HG03521 (cell line): Measurements from ENCODE around the gene SIGLEC15.

ENCODE experiments used
- ATAC-seq: cut with Tn5 transposase; IDR thresholded peaks from one replicate; pipeline ENCODE4 v1.9.1; 2021; ENCODE audit warnings: mild to moderate bottlenecking, moderate library complexity; ENCODE audit not compliant: unreplicated experiment

Gene SIGLEC15

DNA sequence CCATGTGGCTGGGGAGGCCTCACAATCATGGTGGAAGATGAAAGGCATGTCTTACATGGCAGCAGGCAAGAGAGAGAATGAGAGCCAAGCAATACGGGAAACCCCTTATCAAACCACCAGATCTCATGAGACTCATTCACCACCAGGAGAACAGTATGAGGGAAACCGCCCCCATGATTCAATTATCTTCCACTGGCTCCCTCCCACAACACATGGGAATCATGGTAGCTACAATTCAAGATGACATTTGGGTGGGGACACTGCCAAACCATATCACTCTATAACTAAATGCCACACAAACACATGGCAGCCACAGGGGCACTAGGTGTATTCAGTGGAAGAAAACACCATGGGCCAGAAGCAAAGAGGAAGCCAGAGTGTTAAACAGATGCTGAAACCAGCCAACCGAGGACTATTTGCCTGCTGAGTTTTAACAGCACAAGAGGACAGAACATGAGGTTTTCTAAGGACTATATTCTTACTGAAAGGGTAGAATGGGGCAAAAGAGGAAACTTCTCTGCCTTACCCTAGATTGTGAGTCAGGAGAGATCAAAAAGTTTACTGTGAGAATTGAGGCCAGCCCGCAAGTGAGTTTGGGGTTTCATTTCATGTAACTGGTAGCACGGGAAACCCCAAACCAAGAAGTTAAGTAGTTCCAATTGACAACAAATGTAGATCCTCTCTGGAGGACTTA, 49.2 kb downstream of the SIGLEC15 start:
- ATAC-seq, result peak; percentile 81

DNA sequence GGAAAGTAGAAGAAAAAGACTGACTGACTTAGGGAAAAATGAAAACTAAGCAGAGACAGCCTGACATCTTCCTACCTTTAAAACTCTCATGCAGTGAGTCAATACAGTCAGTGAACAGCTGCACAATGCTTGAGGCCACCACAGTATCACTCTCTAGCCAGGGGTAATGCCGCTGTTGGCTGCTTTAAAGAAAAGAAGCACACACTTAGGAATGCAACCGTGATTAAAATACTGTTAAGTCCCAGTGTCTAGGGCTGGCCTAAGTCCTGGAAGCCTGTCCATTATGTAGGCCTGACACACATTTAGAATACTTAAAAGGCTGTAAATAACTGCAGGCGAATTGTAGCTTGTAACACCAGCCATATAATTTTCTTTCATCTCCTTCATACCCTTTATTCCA, 50.7 kb downstream of the SIGLEC15 start:
- no peak for ATAC-seq

DNA sequence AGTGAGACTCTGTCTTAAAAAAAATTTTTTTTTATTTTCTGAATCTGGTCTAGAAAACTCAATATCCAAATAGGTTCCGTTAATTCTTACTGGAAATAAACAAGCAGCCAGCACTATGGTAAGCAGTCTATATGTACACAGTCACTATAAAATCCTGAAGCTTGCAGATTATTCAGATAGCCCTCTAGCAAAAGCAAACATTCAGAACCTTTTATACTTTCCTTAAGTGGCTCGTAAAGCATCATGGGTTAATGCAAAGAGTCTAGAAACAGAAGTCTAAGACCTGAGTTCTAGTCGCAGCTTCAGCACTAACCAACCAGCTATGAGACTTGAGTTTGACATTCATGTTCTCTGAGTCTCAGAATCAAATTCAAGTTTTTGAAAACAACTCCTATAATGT, 51.9 kb downstream of the SIGLEC15 start:
- no peak for ATAC-seq

DNA sequence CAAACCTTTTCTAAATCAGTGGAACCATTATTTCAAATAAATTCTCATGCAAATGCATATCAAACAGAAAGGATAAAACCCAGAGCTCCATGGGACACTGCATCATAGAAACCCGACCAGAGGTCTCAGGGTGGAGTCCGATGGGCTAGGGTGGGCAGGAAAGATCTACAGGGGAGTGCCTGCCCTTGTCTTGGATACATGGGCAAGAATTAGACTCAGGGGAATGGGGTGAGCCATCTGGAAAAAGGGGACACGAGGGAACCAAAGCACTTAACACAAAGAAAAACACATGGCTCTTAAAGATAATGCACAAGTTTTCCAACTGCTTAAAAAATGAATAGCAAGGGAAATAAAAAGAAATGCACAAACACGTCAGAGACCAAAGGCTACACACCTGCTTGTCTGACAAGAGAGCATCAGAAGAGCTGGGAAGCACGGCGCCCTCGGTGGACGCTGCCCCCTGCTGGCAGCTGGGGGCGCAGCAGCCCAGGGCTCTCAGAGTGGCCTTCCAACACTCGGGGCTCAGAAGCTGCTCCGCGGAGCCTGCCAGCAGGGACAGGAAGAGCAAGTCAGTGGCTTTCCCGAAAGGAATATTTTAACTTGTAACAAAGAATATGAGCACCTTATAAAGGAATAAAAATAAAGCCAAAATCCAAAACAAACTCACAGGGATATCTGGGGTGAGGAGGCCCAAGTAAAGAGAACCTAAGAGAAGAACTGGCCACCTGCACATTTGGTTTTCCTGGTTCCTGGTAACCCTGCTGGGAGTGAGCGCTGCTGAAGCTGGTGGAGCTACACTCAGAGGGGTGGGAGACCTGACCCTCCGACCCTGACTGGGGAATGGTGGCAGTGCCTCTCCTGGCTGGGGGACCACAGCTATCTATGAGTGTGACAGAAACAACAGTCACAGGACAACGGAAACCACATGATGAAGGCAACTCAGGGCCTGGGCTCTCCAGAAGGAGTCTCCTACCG, 54.5 kb downstream of the SIGLEC15 start:
- ATAC-seq, result peak; percentile 85

DNA sequence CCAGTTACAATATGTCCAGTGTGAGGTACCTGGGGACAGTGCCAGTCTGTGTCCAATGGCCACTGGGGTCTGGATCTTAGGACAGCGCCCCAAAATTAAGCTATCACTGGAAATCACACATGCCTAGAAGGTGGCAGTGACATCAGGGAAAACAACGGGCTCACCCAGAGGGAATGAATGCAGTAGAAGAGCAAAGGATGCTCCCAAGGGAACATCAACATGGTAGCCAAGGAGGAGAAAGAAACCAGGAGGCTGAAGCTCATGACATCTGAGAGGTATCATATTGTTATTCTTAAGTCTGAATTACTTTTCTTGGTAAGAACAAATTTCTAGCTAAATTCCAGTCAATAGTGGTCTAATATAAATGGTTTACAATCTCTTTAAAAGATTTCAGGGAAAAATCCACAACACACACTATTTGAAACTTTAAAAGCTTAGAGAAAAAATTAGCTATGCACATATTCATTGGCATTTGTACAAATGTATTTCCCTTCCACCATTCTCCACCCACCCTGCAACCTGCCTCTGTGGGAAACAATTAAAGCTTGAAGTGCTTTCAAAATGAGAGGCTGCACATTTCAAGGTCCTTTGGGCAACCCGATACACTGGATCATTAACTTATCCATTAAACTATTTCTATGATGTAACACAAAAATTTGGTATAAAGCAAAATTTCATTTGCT, 55.5 kb downstream of the SIGLEC15 start:
- ATAC-seq, result no peak

DNA sequence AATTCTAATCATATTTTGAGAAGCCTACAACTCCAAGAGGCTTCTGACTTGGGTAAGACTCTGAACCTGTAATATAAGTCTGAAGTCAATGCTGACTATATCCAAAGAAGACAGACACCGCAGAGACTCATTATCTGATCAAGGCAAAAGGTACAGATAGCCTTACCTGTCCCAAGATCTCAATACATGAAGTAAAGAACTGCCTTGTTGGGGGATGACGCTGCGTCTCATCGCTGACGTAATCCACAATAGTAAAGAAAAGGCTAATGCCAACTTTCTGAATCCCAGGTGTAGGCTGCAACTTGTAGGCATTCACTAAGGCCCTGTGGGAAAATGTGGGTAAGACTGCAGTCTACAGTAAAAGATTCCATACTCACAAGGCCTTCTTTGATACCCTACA, 62.1 kb downstream of the SIGLEC15 start:
- no peak for ATAC-seq

DNA sequence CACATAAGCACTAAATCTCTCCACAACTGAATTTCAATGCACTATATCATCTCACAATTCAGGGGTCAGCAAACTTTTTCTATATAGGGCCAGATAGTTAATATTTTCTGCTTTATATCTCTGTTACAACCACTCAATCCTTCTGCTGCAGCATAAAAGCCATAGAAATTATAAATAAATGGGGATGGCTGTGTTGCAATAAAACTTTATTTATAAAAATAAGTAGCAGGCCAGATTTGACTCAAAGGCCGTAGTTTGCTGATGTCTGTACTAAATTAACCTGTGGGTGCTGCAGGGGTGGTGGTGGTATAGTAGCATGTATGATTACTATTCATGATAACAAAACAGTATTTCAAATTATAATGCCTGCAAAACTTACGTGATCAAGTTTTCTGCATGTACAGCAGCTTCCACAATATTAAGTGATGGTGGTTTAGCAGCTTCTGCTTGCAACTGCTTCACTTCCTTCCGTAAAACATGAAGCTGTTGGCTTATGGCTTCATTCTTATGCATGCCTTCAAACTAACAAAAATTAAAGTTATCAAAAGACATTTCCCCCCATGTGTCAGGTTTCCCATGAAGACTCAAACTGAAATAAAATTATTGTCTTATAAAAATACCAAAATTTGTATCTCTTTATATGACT, 64.1 kb downstream of the SIGLEC15 start:
- ATAC-seq, result no peak

DNA sequence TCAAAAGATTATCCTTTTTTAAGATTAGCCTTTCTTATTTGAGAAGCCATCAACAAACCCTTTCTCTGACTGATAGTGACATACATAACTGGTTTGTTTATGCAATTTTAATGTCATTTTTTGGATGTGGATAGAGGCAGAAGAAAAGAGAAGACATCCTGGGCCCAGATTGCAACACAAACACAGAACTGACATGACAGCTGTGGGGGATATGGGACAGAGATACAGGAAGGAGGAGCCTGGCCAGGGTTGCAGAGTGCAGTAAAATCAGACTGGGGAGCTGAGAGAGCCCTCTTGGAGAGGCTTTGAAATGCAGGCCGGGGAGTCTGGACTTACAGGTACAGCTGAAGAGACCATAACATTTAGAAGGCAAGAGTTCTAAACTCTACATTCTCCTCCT, 65.1 kb downstream of the SIGLEC15 start:
- no peak for ATAC-seq

DNA sequence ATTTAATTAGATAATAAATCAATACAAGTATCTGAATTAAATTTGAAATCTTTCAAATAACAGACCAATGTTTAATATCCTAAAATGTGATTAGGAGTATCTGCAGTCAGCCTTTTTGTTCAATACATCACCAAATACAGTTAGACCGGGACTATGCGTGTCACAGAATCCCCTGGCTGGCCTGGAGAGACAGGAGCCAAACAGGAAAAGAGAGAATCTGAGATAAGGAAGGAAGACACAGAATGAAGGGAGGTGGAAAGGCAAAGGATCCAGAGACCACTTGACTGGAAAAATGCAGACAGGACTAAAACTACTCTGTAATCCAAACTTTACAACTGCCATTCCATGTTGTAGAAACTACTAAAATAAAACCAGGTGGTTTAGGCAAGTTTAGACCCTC, 66.3 kb downstream of the SIGLEC15 start:
- no peak for ATAC-seq
